Astrocyte (in vitro differentiated cells and primary cell): Measurements from ENCODE around the gene NKAIN2.

Experiments used
- CTCF ChIP-seq: IDR thresholded peaks from 2 replicates; pipeline ENCODE4 v1.5.1; 2011; ENCODE audit warnings: low read depth, mild to moderate bottlenecking, inconsistent platforms, low read length, moderate library complexity; ENCODE audit not compliant: insufficient read depth
- EZH2 ChIP-seq: IDR thresholded peaks from 2 replicates; pipeline ENCODE4 v1.6.1; 2012; ENCODE audit warnings: mild to moderate bottlenecking, low read length, inconsistent platforms; ENCODE audit not compliant: insufficient read depth

DNA sequence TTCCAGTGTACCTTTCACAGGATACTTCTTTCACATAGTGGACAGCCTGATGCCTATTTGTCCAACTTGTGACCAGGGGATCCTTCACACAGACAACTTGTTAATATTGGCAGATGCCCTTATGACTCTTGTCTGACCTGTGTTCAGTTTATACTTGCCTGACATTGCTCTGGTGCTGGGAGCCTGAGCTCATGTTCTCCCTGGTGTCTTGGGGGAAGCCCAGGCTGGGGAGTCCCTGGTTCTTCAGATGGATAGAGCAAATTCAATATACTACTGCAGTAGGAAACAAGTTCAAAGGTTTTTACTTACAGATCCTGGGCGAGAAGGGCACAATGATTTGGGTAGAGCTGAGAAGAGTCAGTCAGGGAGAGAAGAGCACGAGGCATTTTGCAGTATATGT, 76.1 kb downstream of the NKAIN2 start:
- TF ChIP-seq CTCF, result no peak
- no peak for TF ChIP-seq EZH2
